Measurements from ENCODE around the gene PNMA8B.

The PNMA8B gene

GRCh38 chr19:46488551-46488950, 7.1 kb downstream of the PNMA8B start:
- TF ChIP-seq ZNF16 (tag by site-specific recombination; IDR thresholded peaks at IDR 0.05; ENCODE audit: low read depth) (peak; percentile 51; the same call in 1 of the 2 replicates), KLF1 (tag by site-specific recombination; IDR thresholded peaks at IDR 0.05) (peak; percentile 9; the same call in 1 of the 2 replicates), ZNF148 (tag by site-specific recombination; IDR thresholded peaks at IDR 0.05; ENCODE audit: borderline replicate concordance) (no peak), ZNF274 (IDR thresholded peaks at IDR 0.05; ENCODE audit: low read length) (no peak), ZNF274 (tag by site-specific recombination; IDR thresholded peaks at IDR 0.05; ENCODE audit: borderline replicate concordance) (0 out of 2 replicates have a peak, but pooled peaks have one; percentile 1)
- POLR2A ChIA-PET: no interaction called here
- no peaks in the 10 kb centered on the region for H3K9me3 ChIP-seq (ENCODE audit: control insufficient read depth, insufficient read depth, low read depth, low read length)
- CTCF ChIA-PET: interaction anchor here (0.6 to 4.0 kb wide), 16 partner anchors 20 to 460 kb away, joined by 3 to 89 read pairs (median 4); partner anchors contain the start of genes CCDC8 and PPP5C
- H3K27ac ChIP-seq (ENCODE audit: extremely low read depth, low read depth, low read length): no peak overlapping the region
- no peaks in the 10 kb centered on the region for H3K36me3 ChIP-seq (ENCODE audit: control insufficient read depth in 2 of 2, insufficient read depth in 1 of 2, low read length in 2 of 2)
- no peak overlapping the region for H3K4me3 ChIP-seq (ENCODE audit: low read depth, low read length)
- peaks cover 5% of the 10 kb centered on the region; the same call in 1 of the 2 replicates for H3K4me1 ChIP-seq (ENCODE audit: control insufficient read depth, insufficient read depth, low read length)

- H3K4me3 ChIP-seq (ENCODE audit: low read depth, low read length): peak overlapping the region; percentile 11
- no peak for TF ChIP-seq RBAK (tag by site-specific recombination; IDR thresholded peaks at IDR 0.05)
- TF ChIP-seq ZNF785 (tag by site-specific recombination; IDR thresholded peaks at IDR 0.05): no peak
- TF ChIP-seq ZNF184 (tag by site-specific recombination; IDR thresholded peaks at IDR 0.05): no peak
- TF ChIP-seq ZNF473 (tag by site-specific recombination; IDR thresholded peaks at IDR 0.05): no peak
- no peak for TF ChIP-seq ZNF2 (tag by site-specific recombination; IDR thresholded peaks at IDR 0.05)
- TF ChIP-seq ZBTB7A (tag by site-specific recombination; IDR thresholded peaks at IDR 0.05; ENCODE audit: low read depth): no peak
- peak; percentile 95 for TF ChIP-seq ZFP69B (tag by site-specific recombination; IDR thresholded peaks at IDR 0.05)
- no peak for TF ChIP-seq ZNF621 (tag by site-specific recombination; IDR thresholded peaks at IDR 0.05)
- TF ChIP-seq ZNF701 (tag by site-specific recombination; IDR thresholded peaks at IDR 0.05): no peak
- no peak for TF ChIP-seq ZNF596 (tag by site-specific recombination; IDR thresholded peaks at IDR 0.05)
- TF ChIP-seq AEBP2 (tag by site-specific recombination; IDR thresholded peaks at IDR 0.05; ENCODE audit: borderline replicate concordance): no peak
- TF ChIP-seq ZNF24 (tag by site-specific recombination; IDR thresholded peaks at IDR 0.05): no peak
- TF ChIP-seq MYNN (tag by site-specific recombination; IDR thresholded peaks at IDR 0.05; ENCODE audit: borderline replicate concordance): no peak
- TF ChIP-seq BCL11B (tag by site-specific recombination; IDR thresholded peaks at IDR 0.05; ENCODE audit: low read depth): no peak
- no peak for TF ChIP-seq ZNF19 (tag by site-specific recombination; IDR thresholded peaks at IDR 0.05; ENCODE audit: low read depth)
- TF ChIP-seq, protein P1, sequence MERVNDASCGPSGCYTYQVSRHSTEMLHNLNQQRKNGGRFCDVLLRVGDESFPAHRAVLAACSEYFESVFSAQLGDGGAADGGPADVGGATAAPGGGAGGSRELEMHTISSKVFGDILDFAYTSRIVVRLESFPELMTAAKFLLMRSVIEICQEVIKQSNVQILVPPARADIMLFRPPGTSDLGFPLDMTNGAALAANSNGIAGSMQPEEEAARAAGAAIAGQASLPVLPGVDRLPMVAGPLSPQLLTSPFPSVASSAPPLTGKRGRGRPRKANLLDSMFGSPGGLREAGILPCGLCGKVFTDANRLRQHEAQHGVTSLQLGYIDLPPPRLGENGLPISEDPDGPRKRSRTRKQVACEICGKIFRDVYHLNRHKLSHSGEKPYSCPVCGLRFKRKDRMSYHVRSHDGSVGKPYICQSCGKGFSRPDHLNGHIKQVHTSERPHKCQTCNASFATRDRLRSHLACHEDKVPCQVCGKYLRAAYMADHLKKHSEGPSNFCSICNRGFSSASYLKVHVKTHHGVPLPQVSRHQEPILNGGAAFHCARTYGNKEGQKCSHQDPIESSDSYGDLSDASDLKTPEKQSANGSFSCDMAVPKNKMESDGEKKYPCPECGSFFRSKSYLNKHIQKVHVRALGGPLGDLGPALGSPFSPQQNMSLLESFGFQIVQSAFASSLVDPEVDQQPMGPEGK (tag by site-specific recombination; IDR thresholded peaks at IDR 0.05): peak; percentile 29; the same call in 1 of the 2 replicates
- TF ChIP-seq, protein P2, sequence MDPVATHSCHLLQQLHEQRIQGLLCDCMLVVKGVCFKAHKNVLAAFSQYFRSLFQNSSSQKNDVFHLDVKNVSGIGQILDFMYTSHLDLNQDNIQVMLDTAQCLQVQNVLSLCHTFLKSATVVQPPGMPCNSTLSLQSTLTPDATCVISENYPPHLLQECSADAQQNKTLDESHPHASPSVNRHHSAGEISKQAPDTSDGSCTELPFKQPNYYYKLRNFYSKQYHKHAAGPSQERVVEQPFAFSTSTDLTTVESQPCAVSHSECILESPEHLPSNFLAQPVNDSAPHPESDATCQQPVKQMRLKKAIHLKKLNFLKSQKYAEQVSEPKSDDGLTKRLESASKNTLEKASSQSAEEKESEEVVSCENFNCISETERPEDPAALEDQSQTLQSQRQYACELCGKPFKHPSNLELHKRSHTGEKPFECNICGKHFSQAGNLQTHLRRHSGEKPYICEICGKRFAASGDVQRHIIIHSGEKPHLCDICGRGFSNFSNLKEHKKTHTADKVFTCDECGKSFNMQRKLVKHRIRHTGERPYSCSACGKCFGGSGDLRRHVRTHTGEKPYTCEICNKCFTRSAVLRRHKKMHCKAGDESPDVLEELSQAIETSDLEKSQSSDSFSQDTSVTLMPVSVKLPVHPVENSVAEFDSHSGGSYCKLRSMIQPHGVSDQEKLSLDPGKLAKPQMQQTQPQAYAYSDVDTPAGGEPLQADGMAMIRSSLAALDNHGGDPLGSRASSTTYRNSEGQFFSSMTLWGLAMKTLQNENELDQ (tag by site-specific recombination; IDR thresholded peaks at IDR 0.05; ENCODE audit: low read depth): no peak
- TF ChIP-seq, protein P3, sequence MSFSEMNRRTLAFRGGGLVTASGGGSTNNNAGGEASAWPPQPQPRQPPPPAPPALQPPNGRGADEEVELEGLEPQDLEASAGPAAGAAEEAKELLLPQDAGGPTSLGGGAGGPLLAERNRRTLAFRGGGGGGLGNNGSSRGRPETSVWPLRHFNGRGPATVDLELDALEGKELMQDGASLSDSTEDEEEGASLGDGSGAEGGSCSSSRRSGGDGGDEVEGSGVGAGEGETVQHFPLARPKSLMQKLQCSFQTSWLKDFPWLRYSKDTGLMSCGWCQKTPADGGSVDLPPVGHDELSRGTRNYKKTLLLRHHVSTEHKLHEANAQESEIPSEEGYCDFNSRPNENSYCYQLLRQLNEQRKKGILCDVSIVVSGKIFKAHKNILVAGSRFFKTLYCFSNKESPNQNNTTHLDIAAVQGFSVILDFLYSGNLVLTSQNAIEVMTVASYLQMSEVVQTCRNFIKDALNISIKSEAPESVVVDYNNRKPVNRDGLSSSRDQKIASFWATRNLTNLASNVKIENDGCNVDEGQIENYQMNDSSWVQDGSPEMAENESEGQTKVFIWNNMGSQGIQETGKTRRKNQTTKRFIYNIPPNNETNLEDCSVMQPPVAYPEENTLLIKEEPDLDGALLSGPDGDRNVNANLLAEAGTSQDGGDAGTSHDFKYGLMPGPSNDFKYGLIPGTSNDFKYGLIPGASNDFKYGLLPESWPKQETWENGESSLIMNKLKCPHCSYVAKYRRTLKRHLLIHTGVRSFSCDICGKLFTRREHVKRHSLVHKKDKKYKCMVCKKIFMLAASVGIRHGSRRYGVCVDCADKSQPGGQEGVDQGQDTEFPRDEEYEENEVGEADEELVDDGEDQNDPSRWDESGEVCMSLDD (tag by site-specific recombination; IDR thresholded peaks at IDR 0.05): peak; percentile 40; the same call in 1 of the 2 replicates
Observed at GRCh38 chr19:46487802-46488445, 7.7 kb downstream of the PNMA8B start.

More at GRCh38 chr19:46487802-46488445, 7.7 kb downstream of the PNMA8B start:
- ChIA-PET CTCF (interaction anchor here (0.5 to 4.0 kb wide), 31 partner anchors 11 to 460 kb away, joined by 3 to 89 read pairs (median 4); partner anchors contain the start of genes CCDC8 and PPP5C), POLR2A (interaction anchor here (0.5 kb wide), 1 partner anchor 51 kb away, joined by 3 read pairs; no protein-coding TSS in a partner anchor)
- Histone ChIP-seq H3K9me3 (ENCODE audit: control insufficient read depth, insufficient read depth, low read depth, low read length) (no peaks in the 10 kb centered on the region), H3K4me1 (ENCODE audit: control insufficient read depth, insufficient read depth, low read length) (peaks cover 5% of the 10 kb centered on the region; the same call in 1 of the 2 replicates), H3K27ac (ENCODE audit: extremely low read depth, low read depth, low read length) (no peak overlapping the region), H3K36me3 (ENCODE audit: control insufficient read depth in 2 of 2, insufficient read depth in 1 of 2, low read length in 2 of 2) (no peaks in the 10 kb centered on the region)

Measured in HEK293 (cell line).